ENCODE data around the gene TRAPPC5.

GRCh38 chr19:7632340-7633203, 48.1 kb upstream of the TRAPPC5 start:
- TF ChIP-seq CTCF (IDR thresholded peaks at IDR 0.05) = no peak
- TF ChIP-seq MAX (IDR thresholded peaks at IDR 0.05; ENCODE audit: low read depth) = no peak
- TF ChIP-seq ZBTB33 (IDR thresholded peaks at IDR 0.05; ENCODE audit: borderline replicate concordance, low read depth) = no peak
- no peak for TF ChIP-seq CHD2 (IDR thresholded peaks at IDR 0.05; ENCODE audit: low read length, partially characterized antibody)
- no peak for TF ChIP-seq REST (IDR thresholded peaks at IDR 0.05; ENCODE audit: low read depth, low read length)
- no peak for TF ChIP-seq JUND (IDR thresholded peaks at IDR 0.05)
- no peak for TF ChIP-seq SIN3A (IDR thresholded peaks at IDR 0.05; ENCODE audit: borderline replicate concordance, low read depth, low read length)
